Kidney (tissue), 14 donors: ENCODE data around the gene OGFOD2. TPM values are rescaled to one million over a fixed set of nuclear protein-coding genes. Genes with fewer than 3 reads are reported as not detected.

Experiments used
- DNase-seq, 5 donors: peaks; one replicate each; pipeline ENCODE4 v3.0.0-alpha.2; 2013 to 2020
- FAIRE-seq: peaks from 2 replicates; lab custom pipeline; 2012; peaks lifted over from hg19 to GRCh38; lab: Jason Lieb, UNC
- H3K27ac ChIP-seq, 2 donors: one replicate each; pipeline ENCODE4 v1.7.0; 2013; ENCODE audit warnings: low read depth in 2 of 2, low read length in 2 of 2, inconsistent platforms in 1 of 2
- H3K27me3 ChIP-seq: one replicate; pipeline ENCODE4 v1.7.1; 2013; ENCODE audit warnings: low read length, inconsistent platforms; ENCODE audit not compliant: control insufficient read depth, insufficient read depth
- H3K36me3 ChIP-seq, 3 donors: one replicate each; pipeline versions ENCODE4 v1.7.0 to v1.7.1; 2013; ENCODE audit warnings: low read length in 3 of 3, control low read depth in 1 of 3, inconsistent platforms in 1 of 3; ENCODE audit not compliant: insufficient read depth in 3 of 3, control insufficient read depth in 2 of 3
- H3K4me1 ChIP-seq, 3 donors: one replicate each; pipeline versions ENCODE4 v1.7.0 to v1.7.1; 2013; ENCODE audit warnings: low read length in 3 of 3, inconsistent platforms in 1 of 3, low read depth in 1 of 3; ENCODE audit not compliant: control insufficient read depth in 2 of 3, insufficient read depth in 2 of 3
- H3K4me3 ChIP-seq, 3 donors: one replicate each; pipeline versions ENCODE4 v1.7.0 to v1.8.1; 2013; ENCODE audit warnings: low read length in 3 of 3, control low read depth in 1 of 3, inconsistent platforms in 1 of 3
- H3K9ac ChIP-seq, 3 donors: one replicate each; pipeline versions ENCODE4 v1.7.0 to v1.7.1; 2013; ENCODE audit warnings: low read length in 3 of 3, control low read depth in 1 of 3, inconsistent platforms in 1 of 3
- H3K9me3 ChIP-seq, 3 donors: one replicate each; pipeline versions ENCODE4 v1.7.0 to v1.7.1; 2013; ENCODE audit warnings: low read length in 3 of 3, control low read depth in 1 of 3, inconsistent platforms in 1 of 3; ENCODE audit not compliant: control insufficient read depth in 2 of 3, insufficient read depth in 1 of 3
- CTCF ChIP-seq: IDR thresholded peaks from 3 replicates; pipeline ENCODE4 v1.5.1; 2012; ENCODE audit warnings: mild to moderate bottlenecking, moderate library complexity, borderline replicate concordance; ENCODE audit not compliant: insufficient read depth; ENCODE audit errors: extremely low read depth
- intact Hi-C: fragments of 100-400 bp; cut with DNase I; formaldehyde crosslinking; loops from one replicate; pipeline ENCODE4 v1.11.1; 2022
- polyA plus RNA-seq: library from polyadenylated mRNA; stranded (reverse); fragments of 350-450 nt; fragmentation: Illumina TruSeq; extraction: RNeasy Lipid Tissue Mini Kit (QIAGEN cat#74804); gene quantifications from one replicate; pipeline ENCODE4 v1.2.3, GENCODE V29; 2014; ENCODE audit warnings: low read depth, low replicate concordance; ENCODE audit not compliant: insufficient read depth
- total RNA-seq: library from RNA; stranded (reverse); fragmentation: NEBNext Ultra II Directional; extraction: Animal tissue kit (Norgen Biotek cat#: 25700); gene quantifications from one replicate; pipeline ENCODE4 v1.2.1, GENCODE V29; 2021
- donor health status: control.
- donor health status: control.
- donor health status: control.
- donor health status: control.
- donor health status: control.
- donor health status: DM: yes; HTN: yes; CAD: no.
- donor health status: Normal renal cell carcinoma (clear cell type).

OGFOD2 gene
- total and polyA plus RNA-seq, 2 donors from 2014 or later: 22.9 to 27.5 TPM

- no peak for TF ChIP-seq CTCF
- no peak overlapping the region for H3K27ac ChIP-seq
- FAIRE-seq (no peak), DNase-seq (no peak)
- no peaks in the 10 kb centered on the region for H3K9me3 ChIP-seq
- intact Hi-C loops: no loop called here
- H3K4me1 ChIP-seq: no peaks in the 10 kb centered on the region
- H3K4me3 ChIP-seq: no peak overlapping the region
- no peak overlapping the region for H3K9ac ChIP-seq
- no peaks in the 10 kb centered on the region for H3K27me3 ChIP-seq
- no peaks in the 10 kb centered on the region for H3K36me3 ChIP-seq
Observed at GRCh38 chr12:123019841-123020138, 44.7 kb downstream of the OGFOD2 start.

GRCh38 chr12:123021688-123022604, 46.9 kb downstream of the OGFOD2 start:
- H3K27ac ChIP-seq: no peak overlapping the region
- FAIRE-seq (no peak), DNase-seq (peak in 1 of 5 donors; percentile 25)
- H3K27me3 ChIP-seq: no peaks in the 10 kb centered on the region
- no peak overlapping the region for H3K9ac ChIP-seq
- H3K4me1 ChIP-seq: no peaks in the 10 kb centered on the region
- H3K9me3 ChIP-seq: no peaks in the 10 kb centered on the region
- TF ChIP-seq CTCF: no peak
- no peak overlapping the region for H3K4me3 ChIP-seq
- H3K36me3 ChIP-seq: peaks cover 0 to under 1% (median 0%) of the 10 kb centered on the region in 3 donors
- intact Hi-C loops: no loop called here

GRCh38 chr12:123022846-123023245, 47.8 kb downstream of the OGFOD2 start:
- TF ChIP-seq CTCF: no peak
- peak in 1 of 5 donors; percentile 56 for DNase-seq

More at GRCh38 chr12:123022846-123023245, 47.8 kb downstream of the OGFOD2 start:
- H3K27me3 ChIP-seq: no peaks in the 10 kb centered on the region
- intact Hi-C loops: no loop called here
- no peak overlapping the region for H3K27ac ChIP-seq
- no peaks in the 10 kb centered on the region for H3K9me3 ChIP-seq
- peaks cover 0 to 10% (median 0%) of the 10 kb centered on the region in 3 donors for H3K36me3 ChIP-seq
- no peaks in the 10 kb centered on the region for H3K4me1 ChIP-seq
- FAIRE-seq: no peak
- no peak overlapping the region for H3K9ac ChIP-seq
- H3K4me3 ChIP-seq: no peak overlapping the region
